Measurements from ENCODE around the gene LCN2.

Gene LCN2

DNA sequence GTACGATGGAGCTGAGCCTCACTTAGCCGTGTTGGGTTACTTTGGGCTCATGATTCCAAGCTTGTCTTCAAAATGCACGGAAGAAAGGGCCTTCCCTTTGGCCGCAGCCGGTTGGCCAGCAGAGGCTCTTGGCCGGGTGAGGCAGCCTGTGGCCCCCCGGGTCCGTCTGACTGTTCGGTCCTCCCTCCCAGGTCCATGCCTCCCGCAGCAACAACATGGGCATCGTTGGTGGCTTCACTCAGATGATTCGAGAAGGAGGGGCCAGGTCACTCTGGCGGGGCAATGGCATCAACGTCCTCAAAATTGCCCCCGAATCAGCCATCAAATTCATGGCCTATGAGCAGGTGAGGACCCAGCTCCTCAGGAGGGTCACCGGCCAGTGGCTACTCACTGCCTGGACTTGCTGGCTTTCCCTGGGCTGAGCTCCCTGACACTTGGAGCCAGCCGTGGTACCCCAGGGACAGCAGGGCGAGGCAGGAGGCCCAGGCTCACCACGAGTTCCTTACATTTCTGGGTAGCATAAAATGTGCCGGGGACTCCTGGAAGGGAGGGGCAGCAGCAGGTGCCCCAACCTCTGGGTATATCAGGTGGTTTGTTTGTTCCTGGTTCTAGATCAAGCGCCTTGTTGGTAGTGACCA is 43.6 kb upstream of the LCN2 start:
- H3F3A ChIP-seq (ENCODE audit: insufficient read depth, low read length) = peaks cover 16% of the 10 kb centered on the region; the same call in 1 of the 2 replicates

DNA sequence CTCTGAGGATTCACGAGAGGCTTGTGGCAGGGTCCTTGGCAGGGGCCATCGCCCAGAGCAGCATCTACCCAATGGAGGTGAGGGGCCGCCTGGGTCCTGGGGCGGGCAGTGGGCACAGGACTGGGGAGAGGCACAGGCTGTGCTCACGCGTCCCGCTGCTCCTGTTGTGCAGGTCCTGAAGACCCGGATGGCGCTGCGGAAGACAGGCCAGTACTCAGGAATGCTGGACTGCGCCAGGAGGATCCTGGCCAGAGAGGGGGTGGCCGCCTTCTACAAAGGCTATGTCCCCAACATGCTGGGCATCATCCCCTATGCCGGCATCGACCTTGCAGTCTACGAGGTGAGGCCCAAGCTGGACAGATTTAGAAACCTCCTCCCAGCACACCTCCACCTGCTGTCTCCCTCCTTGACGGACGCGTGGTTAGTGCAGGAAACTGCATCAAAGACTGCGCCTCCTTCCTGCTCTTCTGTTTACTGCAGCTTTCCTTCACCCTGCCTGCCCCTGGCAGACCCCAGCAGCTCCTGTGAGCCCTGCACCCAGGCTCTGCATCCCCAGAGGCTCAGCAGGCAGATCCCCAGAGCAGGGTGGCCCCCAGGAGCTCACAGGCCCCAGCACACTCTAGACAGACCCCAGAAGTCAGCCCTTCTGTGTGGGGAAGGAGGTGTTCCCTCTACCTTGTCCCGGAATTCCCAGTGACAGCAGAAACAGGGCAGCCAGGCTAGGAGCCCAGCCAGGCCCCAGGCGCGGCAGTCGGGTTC is 42.9 kb upstream of the LCN2 start:
- Histone ChIP-seq H3K9me3 (replicated peaks; ENCODE audit: insufficient read depth, low read length) (no peaks in the 10 kb centered on the region), H3K4me1 (ENCODE audit: low read length) (no peaks in the 10 kb centered on the region), H3K4me2 (ENCODE audit: low read depth, low read length) (no peak overlapping the region), H4K20me1 (ENCODE audit: insufficient read depth, low read length) (no peaks in the 10 kb centered on the region), H3K79me2 (ENCODE audit: low read length) (peaks cover 38% of the 10 kb centered on the region), H3K36me3 (replicated peaks; ENCODE audit: insufficient read depth, low read length) (peaks cover 7% of the 10 kb centered on the region; the same call in 1 of the 2 replicates), H3K4me3 (ENCODE audit: low read length) (no peak overlapping the region), H3F3A (ENCODE audit: insufficient read depth, low read length) (peaks cover 16% of the 10 kb centered on the region; the same call in 1 of the 2 replicates), H3K27ac (ENCODE audit: low read length) (no peak overlapping the region), H3K9me2 (replicated peaks; ENCODE audit: insufficient read depth, low read length) (no peaks in the 10 kb centered on the region), H2AFZ (ENCODE audit: low read length) (no peak overlapping the region), H3K9ac (ENCODE audit: low read length) (no peak overlapping the region), H3K27me3 (replicated peaks; ENCODE audit: insufficient read depth, low read length) (no peaks in the 10 kb centered on the region)
- TF ChIP-seq EZH2phosphoT487 (IDR thresholded peaks at IDR 0.05; ENCODE audit: low read length) (no peak), EZH2 (optimal IDR thresholded peaks at IDR 0.05; ENCODE audit: low read depth, low read length) (no peak)
- TF ChIP-seq, protein P1, sequence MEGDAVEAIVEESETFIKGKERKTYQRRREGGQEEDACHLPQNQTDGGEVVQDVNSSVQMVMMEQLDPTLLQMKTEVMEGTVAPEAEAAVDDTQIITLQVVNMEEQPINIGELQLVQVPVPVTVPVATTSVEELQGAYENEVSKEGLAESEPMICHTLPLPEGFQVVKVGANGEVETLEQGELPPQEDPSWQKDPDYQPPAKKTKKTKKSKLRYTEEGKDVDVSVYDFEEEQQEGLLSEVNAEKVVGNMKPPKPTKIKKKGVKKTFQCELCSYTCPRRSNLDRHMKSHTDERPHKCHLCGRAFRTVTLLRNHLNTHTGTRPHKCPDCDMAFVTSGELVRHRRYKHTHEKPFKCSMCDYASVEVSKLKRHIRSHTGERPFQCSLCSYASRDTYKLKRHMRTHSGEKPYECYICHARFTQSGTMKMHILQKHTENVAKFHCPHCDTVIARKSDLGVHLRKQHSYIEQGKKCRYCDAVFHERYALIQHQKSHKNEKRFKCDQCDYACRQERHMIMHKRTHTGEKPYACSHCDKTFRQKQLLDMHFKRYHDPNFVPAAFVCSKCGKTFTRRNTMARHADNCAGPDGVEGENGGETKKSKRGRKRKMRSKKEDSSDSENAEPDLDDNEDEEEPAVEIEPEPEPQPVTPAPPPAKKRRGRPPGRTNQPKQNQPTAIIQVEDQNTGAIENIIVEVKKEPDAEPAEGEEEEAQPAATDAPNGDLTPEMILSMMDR (IDR thresholded peaks at IDR 0.05; ENCODE audit: low read length) = no peak
- DNase-seq = no peak

More for the DNA sequence above, 43.6 kb upstream of the LCN2 start:
- Histone ChIP-seq H3K79me2 (ENCODE audit: low read length) (peaks cover 45% of the 10 kb centered on the region), H3K4me2 (ENCODE audit: low read depth, low read length) (no peak overlapping the region), H3K9me3 (replicated peaks; ENCODE audit: insufficient read depth, low read length) (no peaks in the 10 kb centered on the region), H3K9ac (ENCODE audit: low read length) (no peak overlapping the region), H3K4me3 (ENCODE audit: low read length) (no peak overlapping the region), H3K4me1 (ENCODE audit: low read length) (no peaks in the 10 kb centered on the region), H4K20me1 (ENCODE audit: insufficient read depth, low read length) (no peaks in the 10 kb centered on the region), H3K27ac (ENCODE audit: low read length) (no peak overlapping the region), H3K36me3 (replicated peaks; ENCODE audit: insufficient read depth, low read length) (peaks cover 10% of the 10 kb centered on the region), H3K27me3 (replicated peaks; ENCODE audit: insufficient read depth, low read length) (no peaks in the 10 kb centered on the region), H2AFZ (ENCODE audit: low read length) (no peak overlapping the region), H3K9me2 (replicated peaks; ENCODE audit: insufficient read depth, low read length) (no peaks in the 10 kb centered on the region)
- TF ChIP-seq, protein P1 (IDR thresholded peaks at IDR 0.05; ENCODE audit: low read length) = no peak
- no peak for TF ChIP-seq EZH2 (optimal IDR thresholded peaks at IDR 0.05; ENCODE audit: low read depth, low read length)
- TF ChIP-seq EZH2phosphoT487 (IDR thresholded peaks at IDR 0.05; ENCODE audit: low read length) = no peak
- DNase-seq = no peak

DNA sequence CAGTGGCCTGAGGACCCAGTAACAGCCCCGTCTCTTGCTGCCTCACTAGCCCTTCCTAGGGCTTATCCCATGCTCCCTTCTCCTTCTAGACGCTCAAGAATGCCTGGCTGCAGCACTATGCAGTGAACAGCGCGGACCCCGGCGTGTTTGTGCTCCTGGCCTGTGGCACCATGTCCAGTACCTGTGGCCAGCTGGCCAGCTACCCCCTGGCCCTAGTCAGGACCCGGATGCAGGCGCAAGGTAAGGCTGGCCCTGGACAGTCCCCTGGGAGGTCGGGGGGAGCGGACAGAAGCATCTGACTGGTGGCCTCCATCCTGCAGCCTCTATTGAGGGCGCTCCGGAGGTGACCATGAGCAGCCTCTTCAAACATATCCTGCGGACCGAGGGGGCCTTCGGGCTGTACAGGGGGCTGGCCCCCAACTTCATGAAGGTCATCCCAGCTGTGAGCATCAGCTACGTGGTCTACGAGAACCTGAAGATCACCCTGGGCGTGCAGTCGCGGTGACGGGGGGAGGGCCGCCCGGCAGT is 42.2 kb upstream of the LCN2 start:
- TF ChIP-seq, protein P1 (IDR thresholded peaks at IDR 0.05; ENCODE audit: low read length) = no peak
- TF ChIP-seq EZH2phosphoT487 (IDR thresholded peaks at IDR 0.05; ENCODE audit: low read length) (no peak), EZH2 (optimal IDR thresholded peaks at IDR 0.05; ENCODE audit: low read depth, low read length) (no peak)
- no peaks in the 10 kb centered on the region for H3K9me3 ChIP-seq (replicated peaks; ENCODE audit: insufficient read depth, low read length)
- no peak overlapping the region for H3K4me2 ChIP-seq (ENCODE audit: low read depth, low read length)
- no peak overlapping the region for H3K27ac ChIP-seq (ENCODE audit: low read length)
- H3K4me1 ChIP-seq (ENCODE audit: low read length) = no peaks in the 10 kb centered on the region
- no peak overlapping the region for H3K4me3 ChIP-seq (ENCODE audit: low read length)
- H3K79me2 ChIP-seq (ENCODE audit: low read length) = peaks cover 32% of the 10 kb centered on the region
- no peaks in the 10 kb centered on the region for H3K27me3 ChIP-seq (replicated peaks; ENCODE audit: insufficient read depth, low read length)
- H3K36me3 ChIP-seq (replicated peaks; ENCODE audit: insufficient read depth, low read length) = peaks cover 7% of the 10 kb centered on the region; the same call in 1 of the 2 replicates
- peaks cover 16% of the 10 kb centered on the region; the same call in 1 of the 2 replicates for H3F3A ChIP-seq (ENCODE audit: insufficient read depth, low read length)
- no peaks in the 10 kb centered on the region for H4K20me1 ChIP-seq (ENCODE audit: insufficient read depth, low read length)
- no peaks in the 10 kb centered on the region for H3K9me2 ChIP-seq (replicated peaks; ENCODE audit: insufficient read depth, low read length)
- no peak for DNase-seq
- H3K9ac ChIP-seq (ENCODE audit: low read length) = no peak overlapping the region
- H2AFZ ChIP-seq (ENCODE audit: low read length) = no peak overlapping the region
